Measurements from ENCODE around the gene GHR.

The GHR gene

DNA sequence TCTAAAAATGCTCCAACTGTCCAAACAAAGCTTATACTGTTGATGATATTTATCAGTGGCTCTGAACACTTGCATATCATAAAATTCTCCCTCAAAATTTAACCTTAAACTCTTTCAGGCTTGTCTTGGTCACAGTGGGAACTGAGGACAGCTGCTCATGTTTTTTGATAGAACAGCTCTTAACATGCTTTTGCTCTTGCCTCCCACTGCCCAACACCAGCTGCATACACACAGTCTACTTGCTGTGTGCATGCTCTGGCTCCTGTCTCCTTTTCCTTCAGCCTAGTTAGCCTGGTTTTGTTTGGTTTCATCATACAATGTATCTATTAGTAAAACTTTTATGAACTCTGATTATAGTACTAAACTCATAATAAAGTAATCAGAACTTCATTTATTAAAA lies 64.6 kb downstream of the GHR start:
- TF ChIP-seq, protein P1, sequence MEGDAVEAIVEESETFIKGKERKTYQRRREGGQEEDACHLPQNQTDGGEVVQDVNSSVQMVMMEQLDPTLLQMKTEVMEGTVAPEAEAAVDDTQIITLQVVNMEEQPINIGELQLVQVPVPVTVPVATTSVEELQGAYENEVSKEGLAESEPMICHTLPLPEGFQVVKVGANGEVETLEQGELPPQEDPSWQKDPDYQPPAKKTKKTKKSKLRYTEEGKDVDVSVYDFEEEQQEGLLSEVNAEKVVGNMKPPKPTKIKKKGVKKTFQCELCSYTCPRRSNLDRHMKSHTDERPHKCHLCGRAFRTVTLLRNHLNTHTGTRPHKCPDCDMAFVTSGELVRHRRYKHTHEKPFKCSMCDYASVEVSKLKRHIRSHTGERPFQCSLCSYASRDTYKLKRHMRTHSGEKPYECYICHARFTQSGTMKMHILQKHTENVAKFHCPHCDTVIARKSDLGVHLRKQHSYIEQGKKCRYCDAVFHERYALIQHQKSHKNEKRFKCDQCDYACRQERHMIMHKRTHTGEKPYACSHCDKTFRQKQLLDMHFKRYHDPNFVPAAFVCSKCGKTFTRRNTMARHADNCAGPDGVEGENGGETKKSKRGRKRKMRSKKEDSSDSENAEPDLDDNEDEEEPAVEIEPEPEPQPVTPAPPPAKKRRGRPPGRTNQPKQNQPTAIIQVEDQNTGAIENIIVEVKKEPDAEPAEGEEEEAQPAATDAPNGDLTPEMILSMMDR (IDR thresholded peaks at IDR 0.05; ENCODE audit: borderline replicate concordance, insufficient read depth, low read depth, low read length): no peak
- H3K4me3 ChIP-seq (ENCODE audit: low read depth, low read length): no peak overlapping the region

DNA sequence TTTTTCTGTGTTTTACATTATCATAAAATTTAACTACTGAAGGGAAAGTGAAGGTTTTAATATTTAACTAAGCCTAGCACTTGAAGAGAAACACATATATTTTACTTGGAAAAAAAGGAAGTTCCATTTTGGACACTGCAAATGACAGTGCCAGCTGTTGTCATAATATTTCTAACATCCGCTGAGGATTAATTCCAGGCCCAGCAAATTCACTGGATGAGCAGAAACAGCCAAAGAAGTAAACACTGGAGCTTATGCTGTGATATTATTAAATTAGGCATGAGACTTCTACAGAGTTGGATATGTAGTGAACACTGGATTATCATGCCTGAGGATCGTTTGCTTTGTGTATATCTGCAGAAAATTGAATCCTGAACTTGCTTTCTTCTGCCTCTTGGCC lies 67.6 kb downstream of the GHR start:
- H3K4me3 ChIP-seq (ENCODE audit: low read depth, low read length): no peak overlapping the region
- TF ChIP-seq, protein P1 (IDR thresholded peaks at IDR 0.05; ENCODE audit: borderline replicate concordance, insufficient read depth, low read depth, low read length): no peak

DNA sequence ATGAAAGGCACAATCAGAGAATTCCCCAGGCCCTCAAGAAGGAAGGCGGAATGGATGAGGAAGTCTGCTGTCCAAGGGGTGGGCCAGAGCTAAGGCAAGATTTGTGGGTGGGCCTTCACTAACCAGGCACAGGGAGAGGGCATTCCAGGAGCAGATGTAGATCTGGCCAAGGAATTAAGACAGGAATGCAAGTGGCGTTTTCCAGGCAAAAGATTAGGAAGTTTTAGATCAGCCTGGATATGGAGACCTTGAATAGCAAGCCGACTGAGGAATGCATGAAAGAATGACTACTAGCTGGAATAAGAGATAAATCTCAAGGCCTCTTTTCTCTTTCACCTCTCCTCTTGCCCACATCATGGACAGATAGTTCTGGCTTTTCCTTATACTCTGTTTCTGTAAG lies 68.5 kb downstream of the GHR start:
- TF ChIP-seq, protein P1 (IDR thresholded peaks at IDR 0.05; ENCODE audit: borderline replicate concordance, insufficient read depth, low read depth, low read length): no peak

DNA sequence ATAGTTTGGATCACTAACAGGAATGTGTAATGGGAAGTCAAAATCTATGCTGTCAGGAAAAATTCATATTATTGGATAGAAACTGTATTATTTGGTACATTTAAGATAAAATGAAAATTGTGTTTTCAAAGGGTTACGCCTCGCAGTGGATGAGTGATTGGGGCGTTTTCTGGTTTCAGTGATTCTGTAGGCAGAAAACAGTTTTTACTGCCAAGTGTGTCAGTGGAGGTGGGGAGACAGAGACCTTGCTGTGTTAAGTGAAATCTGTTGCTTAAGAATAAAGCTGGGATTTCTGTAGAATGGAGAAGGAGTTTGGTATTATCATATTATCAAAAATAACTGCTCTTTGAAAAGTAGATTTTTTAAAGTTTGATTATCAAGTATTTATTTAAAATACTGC lies 69.7 kb downstream of the GHR start:
- TF ChIP-seq, protein P1 (IDR thresholded peaks at IDR 0.05; ENCODE audit: borderline replicate concordance, insufficient read depth, low read depth, low read length): no peak
- H3K4me3 ChIP-seq (ENCODE audit: low read depth, low read length): no peak overlapping the region

More for the DNA sequence above, 68.5 kb downstream of the GHR start:
- H3K4me3 ChIP-seq (ENCODE audit: low read depth, low read length): no peak overlapping the region

DNA sequence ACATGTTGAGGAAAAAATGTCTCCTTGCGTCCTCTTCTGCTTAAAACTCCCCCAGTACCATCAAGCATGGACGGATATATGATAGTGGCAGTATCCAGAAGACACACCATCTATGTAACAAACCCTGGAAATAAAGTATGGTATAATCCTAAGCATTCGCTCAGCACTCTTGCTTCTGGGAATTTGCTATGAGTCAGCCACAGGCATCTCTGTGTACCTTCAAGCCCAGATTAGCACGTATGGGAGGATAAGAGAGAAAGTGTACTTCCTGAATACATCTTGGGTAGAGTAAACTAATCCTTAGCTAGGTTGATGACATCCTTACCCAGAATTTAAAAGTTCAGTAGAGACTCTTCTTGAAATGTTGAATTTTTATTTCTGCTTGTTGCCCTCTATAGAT lies 71.2 kb downstream of the GHR start:
- TF ChIP-seq, protein P1 (IDR thresholded peaks at IDR 0.05; ENCODE audit: borderline replicate concordance, insufficient read depth, low read depth, low read length): no peak
- H3K4me3 ChIP-seq (ENCODE audit: low read depth, low read length): no peak overlapping the region

DNA sequence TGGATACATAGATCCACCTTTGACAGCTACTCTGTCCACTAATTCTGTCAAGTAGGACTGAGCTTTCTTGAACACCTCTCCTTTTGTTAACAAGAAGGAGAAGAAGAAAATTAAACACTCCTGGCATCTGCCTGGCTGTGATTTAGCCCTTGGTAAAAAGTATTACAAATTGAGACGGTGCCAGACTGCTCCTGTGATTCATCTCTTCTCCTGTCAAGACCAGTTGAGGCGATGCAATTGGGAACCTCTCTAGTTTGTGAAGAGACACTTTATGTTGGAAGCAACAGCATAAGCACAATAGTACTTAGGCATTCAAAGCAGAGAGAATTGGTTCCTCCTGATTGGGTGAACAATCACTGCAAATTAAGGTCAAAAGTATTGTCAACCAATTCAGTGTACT lies 72.7 kb downstream of the GHR start:
- TF ChIP-seq, protein P1 (IDR thresholded peaks at IDR 0.05; ENCODE audit: borderline replicate concordance, insufficient read depth, low read depth, low read length): no peak
- H3K4me3 ChIP-seq (ENCODE audit: low read depth, low read length): no peak overlapping the region

DNA sequence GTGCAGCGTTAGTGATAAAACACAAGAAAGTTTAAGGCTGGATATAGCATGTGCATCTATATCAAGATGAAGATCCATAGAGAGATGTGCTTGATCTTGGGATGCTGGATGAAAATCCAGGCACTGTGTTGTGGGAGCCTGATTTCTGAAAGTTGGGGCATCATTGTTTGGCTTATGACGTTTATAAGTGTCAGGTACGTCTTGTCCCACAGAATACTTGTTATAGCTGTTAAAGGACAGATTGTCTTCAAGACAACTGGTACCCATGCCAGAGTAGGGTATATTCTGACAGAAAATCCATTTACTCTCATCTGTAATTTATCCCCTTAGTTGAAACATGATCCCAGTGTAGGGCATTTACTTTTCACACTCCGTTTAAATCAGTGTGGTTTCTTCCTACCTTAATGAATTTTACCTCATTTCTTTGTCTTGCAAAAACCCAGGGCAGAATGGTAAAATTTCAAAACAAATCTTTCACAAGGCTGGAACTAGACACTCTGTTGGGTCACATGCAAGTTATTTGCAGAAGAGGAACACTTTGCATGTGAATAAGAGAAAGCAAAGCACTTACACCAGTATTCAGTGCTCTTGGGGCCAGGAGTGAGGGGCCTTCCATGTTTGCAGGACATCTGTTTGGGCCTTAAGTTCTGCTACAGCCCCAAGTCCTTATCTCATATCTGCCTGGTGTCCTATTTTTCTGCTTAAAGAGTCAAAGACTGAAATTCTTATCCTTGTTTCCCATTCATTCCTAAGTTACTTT lies 73.3 kb downstream of the GHR start:
- no peak overlapping the region for H3K4me3 ChIP-seq (ENCODE audit: low read depth, low read length)
- TF ChIP-seq, protein P1 (IDR thresholded peaks at IDR 0.05; ENCODE audit: borderline replicate concordance, insufficient read depth, low read depth, low read length): no peak

Measured in GM12875 (cell line).